ENCODE measurements around the gene CDYL. TPM values are rescaled to one million over a fixed set of nuclear protein-coding genes. Genes with fewer than 3 reads are reported as not detected.

Gene CDYL
- total RNA-seq, 1 donor from 2014 or later: 74.1 TPM

GRCh38 chr6:4760773-4761172 is 15.4 kb upstream of the CDYL start:
- Mint-ChIP-seq H3K27ac (no peak overlapping the region), H3K27me3 (no peaks in the 10 kb centered on the region), H3K4me1 (ENCODE audit: unreplicated experiment) (no peaks in the 10 kb centered on the region), H3K36me3 (no peaks in the 10 kb centered on the region), H3K4me3 (no peak overlapping the region), H3K9me3 (peaks cover 4% of the 10 kb centered on the region)
- TF ChIP-seq, protein P1, sequence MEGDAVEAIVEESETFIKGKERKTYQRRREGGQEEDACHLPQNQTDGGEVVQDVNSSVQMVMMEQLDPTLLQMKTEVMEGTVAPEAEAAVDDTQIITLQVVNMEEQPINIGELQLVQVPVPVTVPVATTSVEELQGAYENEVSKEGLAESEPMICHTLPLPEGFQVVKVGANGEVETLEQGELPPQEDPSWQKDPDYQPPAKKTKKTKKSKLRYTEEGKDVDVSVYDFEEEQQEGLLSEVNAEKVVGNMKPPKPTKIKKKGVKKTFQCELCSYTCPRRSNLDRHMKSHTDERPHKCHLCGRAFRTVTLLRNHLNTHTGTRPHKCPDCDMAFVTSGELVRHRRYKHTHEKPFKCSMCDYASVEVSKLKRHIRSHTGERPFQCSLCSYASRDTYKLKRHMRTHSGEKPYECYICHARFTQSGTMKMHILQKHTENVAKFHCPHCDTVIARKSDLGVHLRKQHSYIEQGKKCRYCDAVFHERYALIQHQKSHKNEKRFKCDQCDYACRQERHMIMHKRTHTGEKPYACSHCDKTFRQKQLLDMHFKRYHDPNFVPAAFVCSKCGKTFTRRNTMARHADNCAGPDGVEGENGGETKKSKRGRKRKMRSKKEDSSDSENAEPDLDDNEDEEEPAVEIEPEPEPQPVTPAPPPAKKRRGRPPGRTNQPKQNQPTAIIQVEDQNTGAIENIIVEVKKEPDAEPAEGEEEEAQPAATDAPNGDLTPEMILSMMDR (conservative IDR thresholded peaks at IDR 0.05): no peak
- DNase-seq (ENCODE audit: extremely low spot score, unreplicated experiment): no peak

DNA sequence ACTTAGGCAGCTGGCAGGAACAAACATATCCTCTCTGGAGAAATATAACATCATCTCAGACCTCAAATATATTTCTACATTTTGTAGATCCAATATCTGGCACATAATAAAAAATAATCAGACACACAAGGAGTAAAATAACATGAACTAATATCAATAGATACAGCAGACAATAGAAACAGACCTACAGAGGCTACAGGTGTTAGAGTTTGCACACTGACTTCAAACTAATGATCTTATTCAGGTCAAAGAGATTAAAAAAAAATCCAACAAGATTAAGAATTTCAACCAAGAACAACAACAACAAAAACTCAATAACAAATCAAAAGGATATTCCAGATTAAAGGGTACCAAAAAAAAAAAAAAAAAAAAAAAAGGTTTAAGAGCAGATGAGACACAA is 13.9 kb upstream of the CDYL start:
- Mint-ChIP-seq H3K27ac (no peak overlapping the region), H3K4me3 (no peak overlapping the region), H3K27me3 (no peaks in the 10 kb centered on the region), H3K9me3 (no peaks in the 10 kb centered on the region), H3K4me1 (ENCODE audit: unreplicated experiment) (no peaks in the 10 kb centered on the region), H3K36me3 (no peaks in the 10 kb centered on the region)
- no peak for DNase-seq (ENCODE audit: extremely low spot score, unreplicated experiment)
- TF ChIP-seq, protein P1 (conservative IDR thresholded peaks at IDR 0.05): no peak

DNA sequence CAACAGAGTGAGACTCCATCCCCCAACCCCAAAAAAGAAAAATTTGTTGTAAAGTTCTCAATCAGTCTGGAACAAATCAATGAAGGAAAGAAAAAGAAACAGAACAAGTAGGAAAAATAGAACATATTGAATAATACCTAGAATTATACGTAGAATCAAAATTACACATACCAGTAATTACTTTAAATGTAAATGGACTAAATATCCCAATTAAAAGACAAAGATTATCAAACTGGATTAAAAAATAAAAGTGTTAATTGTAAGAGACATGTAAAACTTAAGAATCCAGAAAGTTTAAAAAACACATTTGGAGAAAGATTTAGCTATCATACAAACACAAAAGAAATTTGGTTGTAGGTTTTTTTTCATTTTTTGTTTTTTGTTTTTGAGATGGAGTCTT is 12.3 kb upstream of the CDYL start:
- TF ChIP-seq, protein P1 (conservative IDR thresholded peaks at IDR 0.05): no peak
- H3K4me1 Mint-ChIP-seq (ENCODE audit: unreplicated experiment): no peaks in the 10 kb centered on the region
- no peak for DNase-seq (ENCODE audit: extremely low spot score, unreplicated experiment)
- H3K27me3 Mint-ChIP-seq: no peaks in the 10 kb centered on the region
- no peak overlapping the region for H3K27ac Mint-ChIP-seq
- no peak overlapping the region for H3K4me3 Mint-ChIP-seq
- no peaks in the 10 kb centered on the region for H3K9me3 Mint-ChIP-seq
- H3K36me3 Mint-ChIP-seq: no peaks in the 10 kb centered on the region

DNA sequence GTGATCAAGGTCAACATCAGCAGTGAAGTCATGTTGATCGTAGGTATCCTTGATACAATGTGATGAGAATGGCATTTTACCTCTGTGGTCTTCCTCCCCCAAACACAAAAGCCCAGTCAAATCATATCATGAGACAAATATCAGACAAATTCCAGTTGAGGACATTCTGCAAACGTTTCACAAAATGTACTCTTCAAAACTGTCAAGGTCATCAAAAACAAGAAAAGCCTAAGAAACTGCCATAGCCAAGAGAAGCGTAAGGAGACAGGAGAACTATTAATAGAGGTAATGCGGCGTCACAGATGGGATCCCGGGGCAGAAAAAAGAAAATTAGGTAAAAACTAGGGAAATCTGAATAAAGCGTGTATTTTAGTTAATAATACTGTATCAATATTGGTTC is 7.4 kb upstream of the CDYL start:
- Mint-ChIP-seq H3K9me3 (no peaks in the 10 kb centered on the region), H3K27me3 (peaks cover 25% of the 10 kb centered on the region), H3K36me3 (no peaks in the 10 kb centered on the region), H3K4me3 (no peak overlapping the region), H3K27ac (no peak overlapping the region), H3K4me1 (ENCODE audit: unreplicated experiment) (no peaks in the 10 kb centered on the region)
- DNase-seq (ENCODE audit: extremely low spot score, unreplicated experiment): no peak
- TF ChIP-seq, protein P1 (conservative IDR thresholded peaks at IDR 0.05): no peak

- Mint-ChIP-seq H3K4me1 (ENCODE audit: unreplicated experiment) (peaks cover 5% of the 10 kb centered on the region), H3K27ac (no peak overlapping the region), H3K36me3 (peaks cover 11% of the 10 kb centered on the region), H3K9me3 (peaks cover 3% of the 10 kb centered on the region), H3K4me3 (no peak overlapping the region), H3K27me3 (peaks cover 40% of the 10 kb centered on the region)
- TF ChIP-seq, protein P1 (conservative IDR thresholded peaks at IDR 0.05): no peak
- no peak for DNase-seq (ENCODE audit: extremely low spot score, unreplicated experiment)
Observed at GRCh38 chr6:4772750-4773149, 3.5 kb upstream of the CDYL start.

DNA sequence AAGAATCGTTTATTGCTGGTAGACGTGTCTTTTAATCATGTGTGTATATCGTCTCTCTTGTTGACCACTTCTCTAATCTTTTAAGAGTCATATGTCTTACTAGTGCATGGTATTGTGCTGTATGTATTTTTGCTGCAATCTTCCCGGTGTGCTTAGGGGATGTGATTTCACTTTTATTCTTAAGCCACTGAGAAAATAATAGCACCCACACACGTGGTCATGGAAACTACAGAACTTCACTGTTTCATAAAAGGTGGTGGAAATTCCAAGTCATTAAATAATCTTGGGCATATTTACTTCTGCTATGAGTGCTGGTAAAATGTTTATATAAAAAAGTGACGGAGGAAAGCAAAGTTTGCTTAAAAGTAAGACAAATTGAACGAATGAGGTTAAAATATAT is 3.0 kb upstream of the CDYL start:
- Mint-ChIP-seq H3K4me1 (ENCODE audit: unreplicated experiment) (peaks cover 5% of the 10 kb centered on the region), H3K36me3 (peaks cover 15% of the 10 kb centered on the region), H3K27me3 (peaks cover 40% of the 10 kb centered on the region), H3K27ac (no peak overlapping the region), H3K9me3 (peaks cover 7% of the 10 kb centered on the region), H3K4me3 (no peak overlapping the region)
- TF ChIP-seq, protein P1 (conservative IDR thresholded peaks at IDR 0.05): no peak
- no peak for DNase-seq (ENCODE audit: extremely low spot score, unreplicated experiment)

Measured in type B pancreatic cell (in vitro differentiated cells).